ENCODE results near the gene OR2V1.

DNA sequence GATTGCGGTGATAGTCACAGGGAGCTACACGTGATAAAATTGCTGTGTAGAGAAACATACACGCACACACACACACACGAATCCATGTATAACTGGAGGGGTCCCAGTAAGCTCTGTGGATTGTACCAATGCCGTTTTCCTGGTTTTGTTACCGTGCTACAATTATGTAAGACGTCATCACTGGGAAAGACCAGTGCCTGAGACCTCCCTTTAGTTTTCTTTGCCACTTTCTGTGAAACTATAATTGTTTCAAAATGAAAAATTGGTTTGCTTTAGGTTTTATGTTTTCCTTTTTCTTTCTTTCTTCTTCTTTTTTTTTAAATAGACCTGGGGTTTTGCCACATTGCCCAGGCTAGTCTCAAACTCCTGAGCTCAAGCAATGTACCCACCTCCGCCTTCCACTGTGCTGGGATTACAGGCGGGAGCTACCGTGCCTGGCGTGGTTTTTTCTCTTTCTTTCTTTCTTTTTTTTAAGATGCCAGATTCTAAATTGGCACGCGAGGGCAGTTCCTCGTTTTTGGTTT, 37.7 kb upstream of the OR2V1 start:
- TF ChIP-seq, protein P1, sequence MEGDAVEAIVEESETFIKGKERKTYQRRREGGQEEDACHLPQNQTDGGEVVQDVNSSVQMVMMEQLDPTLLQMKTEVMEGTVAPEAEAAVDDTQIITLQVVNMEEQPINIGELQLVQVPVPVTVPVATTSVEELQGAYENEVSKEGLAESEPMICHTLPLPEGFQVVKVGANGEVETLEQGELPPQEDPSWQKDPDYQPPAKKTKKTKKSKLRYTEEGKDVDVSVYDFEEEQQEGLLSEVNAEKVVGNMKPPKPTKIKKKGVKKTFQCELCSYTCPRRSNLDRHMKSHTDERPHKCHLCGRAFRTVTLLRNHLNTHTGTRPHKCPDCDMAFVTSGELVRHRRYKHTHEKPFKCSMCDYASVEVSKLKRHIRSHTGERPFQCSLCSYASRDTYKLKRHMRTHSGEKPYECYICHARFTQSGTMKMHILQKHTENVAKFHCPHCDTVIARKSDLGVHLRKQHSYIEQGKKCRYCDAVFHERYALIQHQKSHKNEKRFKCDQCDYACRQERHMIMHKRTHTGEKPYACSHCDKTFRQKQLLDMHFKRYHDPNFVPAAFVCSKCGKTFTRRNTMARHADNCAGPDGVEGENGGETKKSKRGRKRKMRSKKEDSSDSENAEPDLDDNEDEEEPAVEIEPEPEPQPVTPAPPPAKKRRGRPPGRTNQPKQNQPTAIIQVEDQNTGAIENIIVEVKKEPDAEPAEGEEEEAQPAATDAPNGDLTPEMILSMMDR (IDR thresholded peaks at IDR 0.05): no peak
- no peak for TF ChIP-seq POLR2A (IDR thresholded peaks at IDR 0.05)
